HEK293 (cell line): ENCODE data around the gene MAPK12.

ENCODE experiments used
- PATZ1 ChIP-seq: fragments of 450-650 bp; formaldehyde crosslinking; IDR thresholded peaks from 2 replicates; pipeline ENCODE4 v1.5.1; 2016; ENCODE audit warnings: missing biosample characterization, missing genetic modification characterization
- SP2 ChIP-seq: fragments of 450-650 bp; formaldehyde crosslinking; IDR thresholded peaks from 2 replicates; pipeline ENCODE4 v1.5.1; 2016; ENCODE audit warnings: missing biosample characterization, missing genetic modification characterization
- TCF7L2 ChIP-seq: IDR thresholded peaks from 2 replicates; pipeline ENCODE4 v1.6.1; 2011; ENCODE audit warnings: low read depth, mild to moderate bottlenecking, inconsistent platforms, low read length, moderate library complexity, borderline replicate concordance
- ZBTB11 ChIP-seq: fragments of 450-650 bp; formaldehyde crosslinking; conservative IDR thresholded peaks from 2 replicates; pipeline ENCODE4 v1.5.1; 2016; ENCODE audit warnings: low read depth, missing biosample characterization, missing genetic modification characterization
- ZBTB8A ChIP-seq: fragments of 450-650 bp; formaldehyde crosslinking; IDR thresholded peaks from 2 replicates; pipeline ENCODE4 v1.5.1; 2016; ENCODE audit warnings: missing biosample characterization, missing genetic modification characterization
- ZNF112 ChIP-seq: fragments of 450-650 bp; formaldehyde crosslinking; IDR thresholded peaks from 2 replicates; pipeline ENCODE4 v1.5.0; 2017; ENCODE audit warnings: missing biosample characterization, missing genetic modification characterization
- ZNF174 ChIP-seq: fragments of 450-650 bp; formaldehyde crosslinking; IDR thresholded peaks from 2 replicates; pipeline ENCODE4 v1.5.0; 2017; ENCODE audit warnings: missing biosample characterization, mild to moderate bottlenecking, missing genetic modification characterization
- ZNF18 ChIP-seq: fragments of 450-650 bp; formaldehyde crosslinking; IDR thresholded peaks from 2 replicates; pipeline ENCODE4 v1.5.1; 2016; ENCODE audit warnings: missing biosample characterization, missing genetic modification characterization
- ZNF19 ChIP-seq: fragments of 450-650 bp; formaldehyde crosslinking; IDR thresholded peaks from 2 replicates; pipeline ENCODE4; 2016; ENCODE audit warnings: missing biosample characterization, missing genetic modification characterization, low read depth
- ZNF239 ChIP-seq: fragments of 450-650 bp; formaldehyde crosslinking; IDR thresholded peaks from 2 replicates; pipeline ENCODE4 v1.5.1; 2016; ENCODE audit warnings: missing biosample characterization, missing genetic modification characterization
- ZNF292 ChIP-seq: fragments of 450-650 bp; formaldehyde crosslinking; IDR thresholded peaks from 2 replicates; pipeline ENCODE4 v1.5.1; 2016; ENCODE audit warnings: low read depth, missing biosample characterization, missing genetic modification characterization, borderline replicate concordance
- ZNF311 ChIP-seq: fragments of 450-650 bp; formaldehyde crosslinking; IDR thresholded peaks from 2 replicates; pipeline ENCODE4 v1.5.1; 2017; ENCODE audit warnings: missing biosample characterization, missing genetic modification characterization, borderline replicate concordance
- ZNF362 ChIP-seq: fragments of 450-650 bp; formaldehyde crosslinking; IDR thresholded peaks from 2 replicates; pipeline ENCODE4 v1.5.1; 2016; ENCODE audit warnings: missing biosample characterization, missing genetic modification characterization
- ZNF416 ChIP-seq: fragments of 450-650 bp; formaldehyde crosslinking; IDR thresholded peaks from 2 replicates; pipeline ENCODE4 v1.5.1; 2016; ENCODE audit warnings: missing biosample characterization, missing genetic modification characterization
- ZNF518A ChIP-seq: fragments of 450-650 bp; formaldehyde crosslinking; conservative IDR thresholded peaks from 2 replicates; pipeline ENCODE4 v1.5.1; 2016; ENCODE audit warnings: low read depth, missing biosample characterization, missing genetic modification characterization
- ZNF585B ChIP-seq: fragments of 450-650 bp; formaldehyde crosslinking; IDR thresholded peaks from 2 replicates; pipeline ENCODE4 v1.5.1; 2016; ENCODE audit warnings: missing biosample characterization, missing genetic modification characterization
- ZNF704 ChIP-seq: fragments of 450-650 bp; formaldehyde crosslinking; IDR thresholded peaks from 2 replicates; pipeline ENCODE4 v1.5.1; 2016; ENCODE audit warnings: missing biosample characterization, missing genetic modification characterization
- ZNF791 ChIP-seq: fragments of 450-650 bp; formaldehyde crosslinking; IDR thresholded peaks from 2 replicates; pipeline ENCODE4 v1.5.1; 2016; ENCODE audit warnings: missing biosample characterization, missing genetic modification characterization
- ZNF830 ChIP-seq: fragments of 450-650 bp; IDR thresholded peaks from 2 replicates; pipeline ENCODE4 v1.5.0; 2018; ENCODE audit warnings: missing biosample characterization, missing genetic modification characterization, low read depth, mild to moderate bottlenecking, moderate library complexity
- TF ChIP-seq, protein P1 (sequence below): fragments of 450-650 bp; formaldehyde crosslinking; IDR thresholded peaks from 2 replicates; pipeline ENCODE4 v1.5.1; 2017; ENCODE audit warnings: missing biosample characterization, missing genetic modification characterization

Gene MAPK12

GRCh38 chr22:50252082-50253045, 9.1 kb downstream of the MAPK12 start (continued):
- no peak for TF ChIP-seq ZNF704 (tag by site-specific recombination)
- no peak for TF ChIP-seq ZNF311 (tag by site-specific recombination)
- TF ChIP-seq, protein P1, sequence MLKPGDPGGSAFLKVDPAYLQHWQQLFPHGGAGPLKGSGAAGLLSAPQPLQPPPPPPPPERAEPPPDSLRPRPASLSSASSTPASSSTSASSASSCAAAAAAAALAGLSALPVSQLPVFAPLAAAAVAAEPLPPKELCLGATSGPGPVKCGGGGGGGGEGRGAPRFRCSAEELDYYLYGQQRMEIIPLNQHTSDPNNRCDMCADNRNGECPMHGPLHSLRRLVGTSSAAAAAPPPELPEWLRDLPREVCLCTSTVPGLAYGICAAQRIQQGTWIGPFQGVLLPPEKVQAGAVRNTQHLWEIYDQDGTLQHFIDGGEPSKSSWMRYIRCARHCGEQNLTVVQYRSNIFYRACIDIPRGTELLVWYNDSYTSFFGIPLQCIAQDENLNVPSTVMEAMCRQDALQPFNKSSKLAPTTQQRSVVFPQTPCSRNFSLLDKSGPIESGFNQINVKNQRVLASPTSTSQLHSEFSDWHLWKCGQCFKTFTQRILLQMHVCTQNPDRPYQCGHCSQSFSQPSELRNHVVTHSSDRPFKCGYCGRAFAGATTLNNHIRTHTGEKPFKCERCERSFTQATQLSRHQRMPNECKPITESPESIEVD (tag by site-specific recombination): no peak
- TF ChIP-seq ZNF830: no peak
- no peak for TF ChIP-seq ZNF239 (tag by site-specific recombination)
- TF ChIP-seq ZNF362 (tag by site-specific recombination): no peak
- peak; percentile 29 for TF ChIP-seq SP2
- TF ChIP-seq TCF7L2: no peak
- TF ChIP-seq ZNF112 (tag by site-specific recombination): no peak
- no peak for TF ChIP-seq ZNF174
- TF ChIP-seq ZNF18 (tag by site-specific recombination): no peak
- no peak for TF ChIP-seq ZNF791 (tag by site-specific recombination)
- TF ChIP-seq ZBTB11 (tag by site-specific recombination): no peak
- TF ChIP-seq PATZ1 (tag by site-specific recombination): 0 out of 2 replicates have a peak, but pooled peaks have one; percentile 15
- TF ChIP-seq ZNF518A (tag by site-specific recombination): no peak
- 0 out of 2 replicates have a peak, but pooled peaks have one; percentile 32 for TF ChIP-seq ZBTB8A (tag by site-specific recombination)
- no peak for TF ChIP-seq ZNF292 (tag by site-specific recombination)
- TF ChIP-seq ZNF416 (tag by site-specific recombination): no peak
- TF ChIP-seq ZNF19 (tag by site-specific recombination): no peak
- TF ChIP-seq ZNF585B (tag by site-specific recombination): no peak
